SK-N-SH (cell line): ENCODE results near the gene ICA1. TPM values are rescaled to one million over a fixed set of nuclear protein-coding genes. Genes with fewer than 3 reads are reported as not detected.

Experiments used
- CTCF ChIA-PET: fragments of 300-600, 350-600 bp; formaldehyde crosslinking; extraction: SDS; loops from one replicate; lab custom pipeline; 2021; lab: Yijun Ruan, JAX
- POLR2A ChIA-PET: fragments of 350-600 bp; sonication (Branson Sonifier 250); formaldehyde crosslinking; extraction: SDS; loops from one replicate; lab custom pipeline; 2020; ENCODE audit warnings: antibody characterized with exemption, inconsistent platforms; lab: Yijun Ruan, JAX
- DNase-seq: peaks from one replicate; pipeline ENCODE4 v3.0.0; 2012
- H2AFZ ChIP-seq: fragments of 200-600 bp; sonication (generic); 2 replicates; pipeline ENCODE4 v1.8.1; 2016; ENCODE audit warnings: antibody characterized with exemption, mild to moderate bottlenecking, low read depth
- H3F3A ChIP-seq: fragments of 200-600 bp; sonication (generic); replicated peaks from 2 replicates; pipeline ENCODE3; 2016; ENCODE audit warnings: antibody characterized with exemption, mild to moderate bottlenecking; ENCODE audit not compliant: insufficient read depth
- H3K27ac ChIP-seq, 2 experiments: fragments of 200-500 bp in 1 of 2; fragments of 200-600 bp in 1 of 2; sonication (Bioruptor generic) in 1 of 2; sonication (generic), shearing (Covaris generic) in 1 of 2; 2 replicates each; pipeline versions ENCODE4 v1.5.1 to v1.6.1; 2014 to 2016; ENCODE audit warnings: low read depth in 2 of 2, inconsistent platforms in 1 of 2, low read length in 1 of 2, mild to moderate bottlenecking in 1 of 2, mixed read lengths in 1 of 2
- H3K27me3 ChIP-seq: fragments of 200-600 bp; sonication (generic), shearing (Covaris generic); 2 replicates; pipeline ENCODE4 v1.6.1; 2016; ENCODE audit warnings: mixed run types; ENCODE audit not compliant: insufficient read depth
- H3K36me3 ChIP-seq, 2 experiments: fragments of 200-500 bp in 1 of 2; fragments of 200-600 bp in 1 of 2; sonication (Bioruptor generic) in 1 of 2; sonication (generic) in 1 of 2; replicated peaks in 1 of 2; 2 replicates each; pipeline versions ENCODE3 to v1.5.1; 2014 to 2016; ENCODE audit warnings: low read length in 1 of 2, mild to moderate bottlenecking in 1 of 2; ENCODE audit not compliant: insufficient read depth in 2 of 2, control insufficient read depth in 1 of 2
- H3K4me1 ChIP-seq, 2 experiments: fragments of 200-500 bp in 1 of 2; fragments of 200-600 bp in 1 of 2; sonication (Bioruptor generic) in 1 of 2; sonication (generic), shearing (Covaris generic) in 1 of 2; 2 replicates each; pipeline versions ENCODE4 v1.5.1 to v1.6.1; 2014 to 2016; ENCODE audit warnings: low read depth in 1 of 2, low read length in 1 of 2, mixed run types in 1 of 2; ENCODE audit not compliant: insufficient read depth in 2 of 2, control insufficient read depth in 1 of 2
- H3K4me2 ChIP-seq: fragments of 200-600 bp; sonication (generic), shearing (Covaris generic); 2 replicates; pipeline ENCODE4 v1.6.1; 2017; ENCODE audit warnings: mixed run types
- H3K4me3 ChIP-seq, 2 experiments: fragments of 200-500 bp in 1 of 2; fragments of 200-600 bp in 1 of 2; sonication (Bioruptor generic) in 1 of 2; sonication (generic), shearing (Covaris generic) in 1 of 2; 2 replicates each; pipeline versions ENCODE4 v1.5.1 to v1.8.1; 2014 to 2016; ENCODE audit warnings: low read depth in 2 of 2, inconsistent platforms in 1 of 2, low read length in 1 of 2, mild to moderate bottlenecking in 1 of 2, mixed read lengths in 1 of 2, moderate library complexity in 1 of 2
- H3K79me2 ChIP-seq: fragments of 200-600 bp; sonication (generic); 2 replicates; pipeline ENCODE4 v1.8.1; 2017; ENCODE audit warnings: mild to moderate bottlenecking; ENCODE audit not compliant: insufficient read depth
- H3K9ac ChIP-seq: fragments of 200-600 bp; sonication (generic); 2 replicates; pipeline ENCODE4 v1.6.1; 2017; ENCODE audit warnings: mixed run types
- H3K9me2 ChIP-seq: fragments of 200-600 bp; sonication (generic); 2 replicates; pipeline ENCODE4 v1.6.1; 2017; ENCODE audit warnings: mixed run types
- H3K9me3 ChIP-seq: fragments of 200-600 bp; sonication (generic); 2 replicates; pipeline ENCODE4 v1.6.1; 2017; ENCODE audit warnings: mixed run types, mild to moderate bottlenecking, moderate library complexity
- H4K20me1 ChIP-seq: fragments of 200-600 bp; sonication (generic); 2 replicates; pipeline ENCODE4 v1.6.1; 2017; ENCODE audit warnings: mild to moderate bottlenecking, mixed run types; ENCODE audit not compliant: insufficient read depth
- FOXM1 ChIP-seq: IDR thresholded peaks from 2 replicates; pipeline ENCODE4 v1.4.0; 2012; ENCODE audit warnings: low read depth, mild to moderate bottlenecking
- IRF3 ChIP-seq: fragments of 150-350 bp; IDR thresholded peaks from 2 replicates; pipeline ENCODE4 v1.6.1; 2016; ENCODE audit warnings: mild to moderate bottlenecking, low read depth, low read length
- MAX ChIP-seq: IDR thresholded peaks from 2 replicates; pipeline ENCODE4 v1.4.0; 2012; ENCODE audit warnings: low read depth
- MXI1 ChIP-seq: IDR thresholded peaks from 2 replicates; pipeline ENCODE4 v1.6.1; 2012; ENCODE audit warnings: mild to moderate bottlenecking, low read depth, low read length, improper control_type of control experiment
- REST ChIP-seq: IDR thresholded peaks from 2 replicates; pipeline ENCODE4 v1.6.1; 2012; ENCODE audit warnings: mild to moderate bottlenecking, low read depth, low read length, moderate library complexity
- SIN3A ChIP-seq: IDR thresholded peaks from 2 replicates; pipeline ENCODE4 v1.6.1; 2012; ENCODE audit warnings: low read depth, mild to moderate bottlenecking, low read length, moderate library complexity, borderline replicate concordance
- WGBS: methylation state at CpG from one replicate; pipeline ENCODE4 v1.1.6; 2017; ENCODE audit warnings: low lambda C conversion rate; 5-methylcytosine and 5-hydroxymethylcytosine counted together
- polyA plus RNA-seq, 3 experiments: library from polyadenylated mRNA; depleted of rRNA; stranded (reverse); fragments of >200 nt; gene quantifications; 2 replicates each; pipeline ENCODE4 v1.2.3, GENCODE V29; 2012

Gene ICA1
- polyA plus RNA-seq, 1 of the 3 experiments (the other 2 are of a cell fraction), result 2.4 TPM

GRCh38 chr7:8169171-8169570, 92.8 kb downstream of the ICA1 start:
- no peaks in the 10 kb centered on the region for H3K79me2 ChIP-seq
- H3K9ac ChIP-seq, result no peak overlapping the region
- CTCF ChIA-PET, result interaction anchor here (0.6 to 2.0 kb wide), 4 partner anchors 9 to 359 kb away, joined by 3 to 6 read pairs (median 4); no protein-coding TSS in a partner anchor
- no peak overlapping the region for H3K4me2 ChIP-seq
- DNase-seq, result no peak
- 41% methylated on average over 1 of the region's 1 CpG for WGBS
- no peaks in the 10 kb centered on the region for H3K9me3 ChIP-seq
- H2AFZ ChIP-seq, result no peak overlapping the region
- H3K9me2 ChIP-seq, result no peaks in the 10 kb centered on the region
- H3K4me3 ChIP-seq, result no peak overlapping the region
- H4K20me1 ChIP-seq, result no peaks in the 10 kb centered on the region
- TF ChIP-seq REST, result no peak
- no peaks in the 10 kb centered on the region for H3K27me3 ChIP-seq
- POLR2A ChIA-PET, result no interaction called here
- H3F3A ChIP-seq, result no peaks in the 10 kb centered on the region
- H3K4me1 ChIP-seq, result peaks cover 0 to 8% of the 10 kb centered on the region in 2 experiments; a peak in 2 of 4 replicates
- no peak overlapping the region for H3K27ac ChIP-seq
- peaks cover 0 to 5% of the 10 kb centered on the region in 2 experiments for H3K36me3 ChIP-seq

DNA sequence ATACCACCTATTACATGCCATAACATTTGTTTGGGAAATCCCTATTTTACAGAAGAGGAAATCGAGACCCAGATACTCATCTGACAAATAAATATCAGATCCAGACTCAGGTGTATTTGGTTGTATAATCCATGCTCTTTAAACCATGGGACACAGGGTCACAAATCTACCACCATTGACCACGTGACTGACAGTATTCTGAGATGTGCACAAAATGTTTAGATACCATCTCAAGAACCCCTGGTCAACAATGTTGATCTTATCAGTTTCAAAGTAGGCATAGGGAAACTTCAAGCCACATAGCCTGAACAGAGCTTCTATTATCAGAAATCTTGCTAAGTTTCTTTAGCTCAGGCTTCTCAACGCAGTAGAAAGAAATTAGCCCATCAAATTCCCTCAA, 93.6 kb downstream of the ICA1 start:
- no peaks in the 10 kb centered on the region for H3K9me2 ChIP-seq
- H3K36me3 ChIP-seq, result no peaks in the 10 kb centered on the region
- H3K4me2 ChIP-seq, result no peak overlapping the region
- H3K27ac ChIP-seq, result no peak overlapping the region
- 33% methylated on average over 3 of the region's 3 CpGs for WGBS
- no peak for TF ChIP-seq MXI1
- no peak for TF ChIP-seq IRF3
- no peak for TF ChIP-seq MAX
- no peak for TF ChIP-seq SIN3A
- no peak for TF ChIP-seq FOXM1
- no peaks in the 10 kb centered on the region for H3K9me3 ChIP-seq
- H3K4me1 ChIP-seq, result peaks cover 0 to 5% of the 10 kb centered on the region in 2 experiments; a peak in 2 of 4 replicates
- H2AFZ ChIP-seq, result no peak overlapping the region
- no peaks in the 10 kb centered on the region for H3F3A ChIP-seq
- no peaks in the 10 kb centered on the region for H3K79me2 ChIP-seq
- POLR2A ChIA-PET, result no interaction called here
- no peak for DNase-seq
- H3K27me3 ChIP-seq, result no peaks in the 10 kb centered on the region
- H4K20me1 ChIP-seq, result no peaks in the 10 kb centered on the region
- no peak overlapping the region for H3K4me3 ChIP-seq
- CTCF ChIA-PET, result interaction anchor here (0.9 to 2.0 kb wide), 3 partner anchors 8 to 23 kb away, joined by 3 to 6 read pairs (median 4); no protein-coding TSS in a partner anchor
- no peak overlapping the region for H3K9ac ChIP-seq
